DOHH2 (cell line): ENCODE data around the gene P2RX7.

ENCODE experiments used
- H3F3A ChIP-seq: fragments of 200-600 bp; sonication (generic), shearing (Covaris generic); 2 replicates; pipeline ENCODE4 v1.6.0; 2016; ENCODE audit warnings: antibody characterized with exemption, mild to moderate bottlenecking; ENCODE audit not compliant: control insufficient read depth, insufficient read depth
- H3K27ac ChIP-seq: fragments of 200-600 bp; sonication (generic); 2 replicates; pipeline ENCODE4 v1.5.1; 2014; ENCODE audit warnings: low read depth, mild to moderate bottlenecking, low read length, moderate library complexity
- H3K27me3 ChIP-seq: fragments of 200-600 bp; sonication (generic); 2 replicates; pipeline ENCODE4 v1.6.1; 2014; ENCODE audit warnings: mild to moderate bottlenecking, low read length, mixed read lengths; ENCODE audit not compliant: control insufficient read depth
- H3K36me3 ChIP-seq: fragments of 200-600 bp; sonication (generic); 2 replicates; pipeline ENCODE4 v1.6.1; 2014; ENCODE audit warnings: mild to moderate bottlenecking, low read length, moderate library complexity, mixed read lengths; ENCODE audit not compliant: control insufficient read depth
- H3K4me1 ChIP-seq: fragments of 200-600 bp; sonication (generic); 2 replicates; pipeline ENCODE4 v1.6.1; 2014; ENCODE audit warnings: mild to moderate bottlenecking, low read length, mixed read lengths; ENCODE audit not compliant: control insufficient read depth
- H3K4me2 ChIP-seq: fragments of 200-600 bp; sonication (generic); 2 replicates; pipeline ENCODE4 v1.6.0; 2014; ENCODE audit warnings: mild to moderate bottlenecking, low read length, moderate library complexity
- H3K4me3 ChIP-seq: fragments of 200-600 bp; sonication (generic); 2 replicates; pipeline ENCODE4 v1.5.1; 2014; ENCODE audit warnings: mild to moderate bottlenecking, low read length, mixed read lengths
- H3K79me2 ChIP-seq: fragments of 200-600 bp; sonication (generic); 2 replicates; pipeline ENCODE4 v1.6.1; 2014; ENCODE audit warnings: mild to moderate bottlenecking, low read length, mixed read lengths; ENCODE audit not compliant: control insufficient read depth
- H3K9me2 ChIP-seq: fragments of 200-600 bp; sonication (generic); replicated peaks from 2 replicates; pipeline ENCODE4 v1.6.1; 2014; ENCODE audit warnings: mild to moderate bottlenecking, low read length, mixed read lengths; ENCODE audit not compliant: control insufficient read depth
- H3K9me3 ChIP-seq: fragments of 200-600 bp; sonication (generic); 2 replicates; pipeline ENCODE4 v1.6.1; 2014; ENCODE audit warnings: antibody characterized with exemption, low read length, mixed read lengths; ENCODE audit not compliant: control insufficient read depth, insufficient read depth
- H4K20me1 ChIP-seq: fragments of 200-600 bp; sonication (generic); 2 replicates; pipeline ENCODE4 v1.6.0; 2014; ENCODE audit warnings: low read depth, mild to moderate bottlenecking, antibody characterized with exemption, low read length, moderate library complexity; ENCODE audit not compliant: control insufficient read depth, insufficient read depth
- EZH2phosphoT487 ChIP-seq: fragments of 200-600 bp; sonication (generic); IDR thresholded peaks from 2 replicates; pipeline ENCODE4 v1.6.1; 2017; ENCODE audit warnings: borderline replicate concordance, mild to moderate bottlenecking, antibody characterized with exemption, low read length, moderate library complexity, mixed read lengths
- TF ChIP-seq, protein P1 (sequence below): fragments of 200-600 bp; sonication (generic); IDR thresholded peaks from one replicate; pipeline ENCODE4 v1.5.1; 2014; ENCODE audit warnings: antibody characterized with exemption, mild to moderate bottlenecking, low read depth, low read length; ENCODE audit not compliant: poor library complexity, severe bottlenecking

P2RX7 gene

DNA sequence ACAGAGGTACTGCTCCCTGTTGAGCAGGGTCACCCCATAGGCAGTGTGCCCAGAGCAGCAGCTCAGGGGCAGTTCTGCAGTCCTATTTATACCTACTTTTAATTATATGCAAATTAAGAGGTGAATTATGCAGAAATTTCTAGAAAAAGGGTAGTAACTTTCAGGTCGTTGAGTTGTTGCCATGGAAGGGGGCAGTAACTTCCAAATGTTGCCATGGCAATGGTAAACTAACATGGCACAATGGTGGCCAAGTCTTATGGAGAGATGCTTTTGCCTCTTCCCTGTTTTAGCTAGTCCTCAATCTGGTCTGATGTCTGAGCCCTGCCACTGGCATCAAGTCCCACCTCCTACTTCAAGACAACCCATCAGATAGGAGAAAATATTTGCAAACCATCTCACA lies 30.4 kb upstream of the P2RX7 start:
- peaks cover 5% of the 10 kb centered on the region for H3K27me3 ChIP-seq
- no peak overlapping the region for H3K27ac ChIP-seq
- H3K4me2 ChIP-seq: no peak overlapping the region
- TF ChIP-seq, protein P1, sequence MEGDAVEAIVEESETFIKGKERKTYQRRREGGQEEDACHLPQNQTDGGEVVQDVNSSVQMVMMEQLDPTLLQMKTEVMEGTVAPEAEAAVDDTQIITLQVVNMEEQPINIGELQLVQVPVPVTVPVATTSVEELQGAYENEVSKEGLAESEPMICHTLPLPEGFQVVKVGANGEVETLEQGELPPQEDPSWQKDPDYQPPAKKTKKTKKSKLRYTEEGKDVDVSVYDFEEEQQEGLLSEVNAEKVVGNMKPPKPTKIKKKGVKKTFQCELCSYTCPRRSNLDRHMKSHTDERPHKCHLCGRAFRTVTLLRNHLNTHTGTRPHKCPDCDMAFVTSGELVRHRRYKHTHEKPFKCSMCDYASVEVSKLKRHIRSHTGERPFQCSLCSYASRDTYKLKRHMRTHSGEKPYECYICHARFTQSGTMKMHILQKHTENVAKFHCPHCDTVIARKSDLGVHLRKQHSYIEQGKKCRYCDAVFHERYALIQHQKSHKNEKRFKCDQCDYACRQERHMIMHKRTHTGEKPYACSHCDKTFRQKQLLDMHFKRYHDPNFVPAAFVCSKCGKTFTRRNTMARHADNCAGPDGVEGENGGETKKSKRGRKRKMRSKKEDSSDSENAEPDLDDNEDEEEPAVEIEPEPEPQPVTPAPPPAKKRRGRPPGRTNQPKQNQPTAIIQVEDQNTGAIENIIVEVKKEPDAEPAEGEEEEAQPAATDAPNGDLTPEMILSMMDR: no peak
- no peak for TF ChIP-seq EZH2phosphoT487
- no peaks in the 10 kb centered on the region for H3K36me3 ChIP-seq
- H3K4me1 ChIP-seq: no peaks in the 10 kb centered on the region
- H4K20me1 ChIP-seq: no peaks in the 10 kb centered on the region
- H3F3A ChIP-seq: no peaks in the 10 kb centered on the region
- no peaks in the 10 kb centered on the region for H3K79me2 ChIP-seq
- no peaks in the 10 kb centered on the region for H3K9me2 ChIP-seq
- H3K4me3 ChIP-seq: no peak overlapping the region
- peaks cover 17% of the 10 kb centered on the region for H3K9me3 ChIP-seq

DNA sequence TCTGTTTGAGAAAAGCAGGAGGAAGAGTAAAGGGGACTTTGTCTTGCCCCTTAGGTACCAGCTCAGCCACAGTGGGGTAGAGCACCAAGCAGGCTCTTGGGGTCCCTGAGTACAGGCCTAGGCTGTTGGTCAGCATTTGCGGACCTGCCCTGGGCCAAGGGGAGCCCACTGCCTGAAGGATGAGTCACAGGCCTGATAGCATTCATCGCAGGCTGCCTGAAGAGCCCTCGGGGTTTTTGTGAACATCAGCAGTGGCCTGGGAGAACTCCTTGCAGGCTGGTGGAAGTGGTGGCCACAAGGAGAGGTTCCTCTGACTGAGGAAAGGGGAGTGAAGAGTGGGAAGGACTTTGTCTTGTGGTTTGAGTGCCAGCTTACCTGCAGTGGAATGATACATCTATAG lies 25.0 kb upstream of the P2RX7 start:
- Histone ChIP-seq H3K79me2 (no peaks in the 10 kb centered on the region), H3K9me3 (no peaks in the 10 kb centered on the region), H3K9me2 (no peaks in the 10 kb centered on the region), H3K4me3 (no peak overlapping the region), H3K36me3 (no peaks in the 10 kb centered on the region), H4K20me1 (no peaks in the 10 kb centered on the region), H3F3A (no peaks in the 10 kb centered on the region), H3K27me3 (no peaks in the 10 kb centered on the region), H3K4me2 (no peak overlapping the region), H3K4me1 (no peaks in the 10 kb centered on the region), H3K27ac (no peak overlapping the region)
- TF ChIP-seq, protein P1: no peak
- no peak for TF ChIP-seq EZH2phosphoT487

DNA sequence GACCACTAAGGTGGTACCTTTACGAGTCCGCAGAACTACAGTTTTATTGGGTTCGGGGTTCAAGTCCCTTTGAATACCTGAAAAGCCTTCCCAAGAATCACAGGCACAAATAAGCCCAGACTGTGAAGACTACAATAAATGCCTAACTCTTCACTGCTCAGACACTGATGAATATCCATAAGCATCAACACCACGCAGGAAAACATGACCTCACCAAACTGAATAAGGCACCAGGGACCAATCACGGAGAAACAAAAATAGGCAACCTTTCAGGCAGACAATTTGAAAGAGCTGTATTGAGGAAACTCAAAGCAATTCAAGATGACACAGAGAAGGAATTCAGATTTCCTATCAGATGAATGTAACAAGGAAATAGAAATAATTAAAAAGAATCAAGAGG lies 24.2 kb upstream of the P2RX7 start:
- Histone ChIP-seq H3K36me3 (no peaks in the 10 kb centered on the region), H3K9me3 (no peaks in the 10 kb centered on the region), H3K79me2 (no peaks in the 10 kb centered on the region), H3K27me3 (no peaks in the 10 kb centered on the region), H3K9me2 (no peaks in the 10 kb centered on the region), H3K4me1 (no peaks in the 10 kb centered on the region), H3K4me2 (no peak overlapping the region), H3K27ac (no peak overlapping the region), H3K4me3 (no peak overlapping the region), H4K20me1 (no peaks in the 10 kb centered on the region), H3F3A (no peaks in the 10 kb centered on the region)
- TF ChIP-seq EZH2phosphoT487: no peak
- TF ChIP-seq, protein P1: no peak
